ENCODE data around the gene MMP25.

DNA sequence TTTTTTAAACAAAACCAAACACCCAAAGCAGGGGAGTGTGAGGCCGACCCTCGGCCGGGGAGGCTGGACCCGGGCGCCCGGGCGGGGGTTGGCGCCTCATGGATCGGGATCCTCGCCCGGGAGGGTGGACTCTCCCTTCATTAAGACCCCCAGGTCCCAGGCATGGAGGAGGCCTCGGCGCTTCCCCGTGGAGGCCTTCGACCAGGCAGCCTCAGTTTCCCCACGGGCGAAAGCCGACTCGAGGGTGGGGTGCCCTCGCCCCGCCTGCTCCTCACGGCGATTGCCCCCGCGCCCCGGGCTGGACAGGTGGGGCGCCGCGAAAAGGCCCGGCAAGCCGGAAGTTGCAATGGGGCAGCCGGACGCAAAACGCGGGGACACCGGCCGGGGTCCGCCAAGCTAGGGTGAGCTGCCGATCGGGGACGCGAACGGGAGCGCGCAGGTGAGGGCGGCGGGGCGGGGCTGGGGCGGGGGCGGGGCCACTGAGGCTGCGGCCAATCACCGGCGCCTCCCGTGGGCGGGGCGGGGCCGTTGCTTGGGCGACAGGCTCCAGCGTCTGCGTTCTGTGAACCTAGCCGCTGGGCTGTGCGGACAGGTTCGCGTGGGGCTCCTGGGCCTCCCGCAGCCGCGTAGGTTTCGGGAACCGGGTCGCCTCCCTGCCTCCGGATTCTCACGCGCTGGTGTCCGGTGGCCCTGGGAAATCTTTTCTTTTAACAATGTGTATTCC is 60.0 kb downstream of the MMP25 start:
- TF ChIP-seq, protein P1, sequence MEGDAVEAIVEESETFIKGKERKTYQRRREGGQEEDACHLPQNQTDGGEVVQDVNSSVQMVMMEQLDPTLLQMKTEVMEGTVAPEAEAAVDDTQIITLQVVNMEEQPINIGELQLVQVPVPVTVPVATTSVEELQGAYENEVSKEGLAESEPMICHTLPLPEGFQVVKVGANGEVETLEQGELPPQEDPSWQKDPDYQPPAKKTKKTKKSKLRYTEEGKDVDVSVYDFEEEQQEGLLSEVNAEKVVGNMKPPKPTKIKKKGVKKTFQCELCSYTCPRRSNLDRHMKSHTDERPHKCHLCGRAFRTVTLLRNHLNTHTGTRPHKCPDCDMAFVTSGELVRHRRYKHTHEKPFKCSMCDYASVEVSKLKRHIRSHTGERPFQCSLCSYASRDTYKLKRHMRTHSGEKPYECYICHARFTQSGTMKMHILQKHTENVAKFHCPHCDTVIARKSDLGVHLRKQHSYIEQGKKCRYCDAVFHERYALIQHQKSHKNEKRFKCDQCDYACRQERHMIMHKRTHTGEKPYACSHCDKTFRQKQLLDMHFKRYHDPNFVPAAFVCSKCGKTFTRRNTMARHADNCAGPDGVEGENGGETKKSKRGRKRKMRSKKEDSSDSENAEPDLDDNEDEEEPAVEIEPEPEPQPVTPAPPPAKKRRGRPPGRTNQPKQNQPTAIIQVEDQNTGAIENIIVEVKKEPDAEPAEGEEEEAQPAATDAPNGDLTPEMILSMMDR (IDR thresholded peaks at IDR 0.05) = no peak
- peak in 2 of 3 donors; percentile 32 to 58 for TF ChIP-seq POLR2AphosphoS5 (IDR thresholded peaks at IDR 0.05)
- TF ChIP-seq POLR2A (IDR thresholded peaks at IDR 0.05) = no peak
